Spinal cord (tissue), 10 donors: ENCODE results near the gene CRX. TPM values are rescaled to one million over a fixed set of nuclear protein-coding genes. Genes with fewer than 3 reads are reported as not detected.
A peak's percentile ranks its signal among the peaks of the same experiment; 100 is the strongest.
"Not testable (repeated sequence)": the region's sequence is repeated elsewhere in the genome, so short reads cannot be mapped to it uniquely, and the experiment has no call there.

ENCODE experiments used
- DNase-seq, 6 donors: peaks; one replicate each; pipeline versions ENCODE4 v3.0.0 to v3.0.0-alpha.2; 2013 to 2015; ENCODE audit warnings: low spot score in 6 of 6, low read depth in 4 of 6
- H3K27ac ChIP-seq: one replicate; pipeline ENCODE4 v1.5.1; 2013; ENCODE audit warnings: low read depth, low read length, control low read depth
- H3K27me3 ChIP-seq: one replicate; pipeline ENCODE4 v1.6.1; 2013; ENCODE audit warnings: low read length; ENCODE audit not compliant: control insufficient read depth, insufficient read depth
- H3K36me3 ChIP-seq: one replicate; pipeline ENCODE4 v1.6.1; 2013; ENCODE audit warnings: low read length; ENCODE audit not compliant: control insufficient read depth, insufficient read depth
- H3K4me1 ChIP-seq: one replicate; pipeline ENCODE4 v1.6.1; 2013; ENCODE audit warnings: low read length; ENCODE audit not compliant: control insufficient read depth, insufficient read depth
- H3K4me3 ChIP-seq: one replicate; pipeline ENCODE4 v1.5.1; 2013; ENCODE audit warnings: low read depth, low read length, control low read depth
- H3K9me3 ChIP-seq: one replicate; pipeline ENCODE4 v1.6.1; 2013; ENCODE audit warnings: low read length; ENCODE audit not compliant: control insufficient read depth, insufficient read depth
- WGBS: methylation state at CpG from one replicate; pipeline ENCODE4 v1.1.5; 2013; ENCODE audit warnings: missing lambda C conversion rate; ENCODE audit not compliant: insufficient coverage; 5-methylcytosine and 5-hydroxymethylcytosine counted together
- long read RNA-seq, 4 donors: transcript quantifications; one replicate each; lab custom pipeline, GENCODE V29; 2026
- polyA plus RNA-seq, 2 donors: library from polyadenylated mRNA; unstranded; fragments of 120-200 nt; gene quantifications; one replicate each; pipeline ENCODE4 v1.2.1, GENCODE V29; 2013; ENCODE audit not compliant: insufficient read length in 2 of 2
- total RNA-seq, 2 donors: library from RNA; depleted of rRNA in 1 of 2; stranded (reverse); fragments of 120-200 nt in 1 of 2; fragments of >200 nt in 1 of 2; gene quantifications; one replicate each; pipeline versions ENCODE4 v1.2.3 to v1.2.4, GENCODE V29; 2013 to 2014
- donor health status: healthy.

CRX gene
- total RNA-seq (under 1 TPM in 1 of 2 donors, not detected in 1; 0.17 TPM), polyA plus RNA-seq (under 1 TPM in 1 of 2 donors, not detected in 1; 0.18 TPM)
- long read RNA-seq, donor 1 = 0 reads
- long read RNA-seq, donor 2, partial matches to known transcripts = 0 of 1 reads
- long read RNA-seq, donor 2, other reads (novel, unspliced or antisense) = 0 of 1 reads
- long read RNA-seq, donor 3 = 0 reads
- long read RNA-seq, donor 4 = 0 reads

DNA sequence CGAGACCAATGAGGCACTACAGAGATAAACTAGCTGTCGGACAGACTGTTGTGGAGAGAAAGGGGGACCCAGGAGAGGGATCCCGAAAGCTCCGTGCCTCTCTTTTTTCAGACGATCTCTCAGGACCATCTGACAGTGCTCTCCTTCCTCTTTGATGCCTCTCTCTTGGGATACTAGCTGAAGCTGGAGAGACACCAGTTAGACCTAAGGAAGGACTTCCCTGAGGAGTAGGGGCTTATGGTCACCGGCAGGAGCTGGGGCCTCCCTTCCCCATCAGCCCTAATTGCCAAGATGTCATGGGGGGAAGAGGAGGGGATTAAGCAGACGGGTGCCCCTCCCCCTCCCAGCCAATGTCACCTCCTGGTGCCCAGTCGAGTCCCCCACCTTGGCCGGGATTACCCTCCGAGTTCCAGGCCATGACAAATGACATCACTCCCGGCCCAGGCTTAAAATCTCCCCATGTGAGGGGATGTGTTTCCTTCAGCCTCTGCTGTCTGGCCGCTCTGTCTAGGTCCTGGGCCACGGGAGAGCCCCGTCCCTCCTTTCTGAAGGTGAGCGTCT lies at the start of gene CRX:
CRX (plus strand) TSS at position 478 of the 561 bp plus-strand sequence. CDS start 12,507 bp downstream, outside the sequence.
- Histone ChIP-seq H3K4me1 (peaks cover 5% of the 10 kb centered on the region), H3K27ac (no peak within 1 kb of the TSS), H3K4me3 (no peak within 1 kb of the TSS), H3K36me3 (no peaks in the 10 kb centered on the region), H3K9me3 (no peaks in the 10 kb centered on the region), H3K27me3 (peaks cover 4% of the 10 kb centered on the region)
- no peak for DNase-seq
- WGBS = 64% methylated on average over 5 of the region's 15 CpGs

DNA sequence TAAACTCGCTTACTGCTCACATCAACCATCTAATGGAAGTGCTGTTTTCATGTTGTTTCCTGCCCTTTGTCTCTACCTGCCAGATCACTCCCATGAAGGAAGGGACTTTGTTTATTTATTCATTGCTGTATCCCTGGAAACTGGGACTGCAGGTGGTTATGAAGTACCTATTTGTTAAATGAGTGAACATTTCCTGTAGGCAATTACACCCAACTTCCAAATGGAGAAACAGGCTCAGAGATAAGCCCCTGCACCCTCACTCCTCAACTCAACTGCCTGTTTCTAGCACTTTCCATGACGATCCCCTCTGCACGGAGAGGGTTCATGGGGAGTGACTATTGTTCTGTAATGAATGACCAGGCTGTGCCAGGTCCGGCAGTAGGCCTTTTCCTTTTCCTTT lies 45.2 kb upstream of the CRX start:
- Histone ChIP-seq H3K9me3 (no peaks in the 10 kb centered on the region), H3K27me3 (no peaks in the 10 kb centered on the region), H3K4me3 (no peak overlapping the region), H3K36me3 (peaks cover 18% of the 10 kb centered on the region), H3K4me1 (peaks cover 65% of the 10 kb centered on the region), H3K27ac (peak overlapping the region; percentile 47)
- peak in 1 of 6 donors; percentile 16 for DNase-seq
- 25% methylated on average over 1 of the region's 4 CpGs for WGBS

DNA sequence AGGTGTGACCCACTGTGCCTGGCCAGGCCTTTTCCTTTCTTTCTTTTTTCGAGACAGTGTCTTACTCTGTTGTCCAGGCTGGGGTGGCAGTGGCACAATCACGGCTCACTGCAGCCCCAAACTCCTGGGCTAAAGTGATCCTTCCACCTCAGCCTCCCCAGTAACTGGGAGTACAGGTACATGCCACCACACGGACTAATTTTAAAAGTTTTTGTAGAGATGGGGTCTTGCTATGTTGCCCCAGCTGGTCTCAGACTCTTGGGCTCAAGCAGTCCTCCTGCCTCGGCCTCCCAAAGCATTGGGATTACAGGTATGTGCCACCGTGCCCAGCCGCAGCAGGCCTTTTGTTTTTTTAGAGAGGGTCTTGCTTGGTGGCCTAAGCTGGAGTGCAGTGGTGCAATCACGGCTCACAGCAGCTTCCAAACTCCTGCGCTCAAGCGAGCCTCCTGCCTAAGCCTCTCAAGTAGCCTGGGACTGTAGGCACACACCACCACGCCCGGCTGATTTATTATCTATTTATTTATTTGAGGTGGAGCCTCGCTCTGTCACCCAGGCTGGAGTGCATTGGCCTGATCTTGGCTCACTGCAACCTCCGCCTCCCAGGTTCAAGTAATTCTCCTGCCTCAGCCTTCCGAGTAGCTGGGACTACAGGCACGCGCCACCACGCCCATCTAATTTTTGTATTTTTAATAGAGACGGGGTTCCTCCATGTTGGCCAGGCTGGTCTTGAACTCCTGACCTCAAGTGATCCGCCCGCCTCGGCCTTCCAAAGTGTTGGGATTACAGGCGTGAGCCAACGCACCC lies 44.3 kb upstream of the CRX start:
- H3K27ac ChIP-seq = peak overlapping the region; percentile 98
- WGBS = no CpG with 5 or more reads among the region's 23 CpGs

DNA sequence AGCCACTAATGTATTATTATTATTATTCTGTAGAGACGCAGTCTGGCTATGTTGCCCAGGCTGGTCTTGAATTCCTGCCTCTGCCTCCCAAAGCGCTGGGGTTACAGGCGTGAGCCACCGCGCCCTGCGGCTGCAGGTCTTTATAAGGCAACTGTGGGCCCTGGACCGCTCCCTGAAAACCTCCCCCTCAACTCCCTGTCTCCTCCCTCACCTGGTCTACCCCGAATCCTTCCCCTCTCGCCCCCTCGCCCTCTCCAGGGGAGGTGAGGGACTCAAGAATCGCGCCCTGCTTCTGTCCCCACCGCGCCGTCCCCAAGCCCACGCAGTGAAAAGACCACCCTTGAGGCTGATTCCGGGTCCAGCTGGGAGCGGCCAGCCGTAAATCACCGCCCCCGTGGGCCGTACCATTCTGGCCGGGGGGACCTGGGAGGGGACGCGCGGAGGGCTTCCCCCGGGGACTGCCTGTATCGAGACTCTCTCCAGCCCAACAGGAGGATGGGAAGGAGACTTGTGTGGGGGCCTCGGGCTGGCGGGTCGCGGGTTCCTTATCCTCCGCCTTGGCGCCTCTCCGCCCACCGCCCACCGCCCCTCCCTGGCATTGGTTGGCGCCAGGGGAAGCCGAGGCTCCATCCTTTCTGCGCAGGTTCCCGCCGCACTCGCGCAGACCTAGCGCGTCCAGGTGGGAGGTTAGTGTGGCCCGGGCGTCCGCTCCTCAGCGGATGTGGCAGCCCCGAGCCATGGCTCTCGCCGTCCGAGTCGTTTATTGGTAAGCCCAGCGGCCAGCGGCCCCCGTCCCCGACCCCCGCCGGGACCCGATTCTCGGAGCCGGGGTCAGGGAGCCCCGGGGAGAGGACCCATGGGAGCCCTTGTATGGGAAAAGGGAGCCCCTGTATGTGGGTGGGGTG lies 43.4 kb upstream of the CRX start, which contains the start of gene SELENOW:
SELENOW (plus strand) TSS at position 655 of the 905 bp plus-strand sequence; CDS start at position 738, 83 bp downstream.
- Histone ChIP-seq H3K9me3 (no peaks in the 10 kb centered on the region), H3K27me3 (no peaks in the 10 kb centered on the region), H3K27ac (peak within 1 kb of the TSS; percentile 98), H3K4me3 (peak within 1 kb of the TSS; percentile 96), H3K4me1 (peaks cover 66% of the 10 kb centered on the region), H3K36me3 (peaks cover 34% of the 10 kb centered on the region)
- peak; percentile 74 to 96 (median 84) for DNase-seq
- 0% methylated on average over 63 of the region's 65 CpGs for WGBS

More for the DNA sequence above, 44.3 kb upstream of the CRX start:
- H3K4me1 ChIP-seq = peaks cover 69% of the 10 kb centered on the region
- H3K27me3 ChIP-seq, H3K9me3 ChIP-seq, DNase-seq: not testable (repeated sequence)
- peak overlapping the region; percentile 96 for H3K4me3 ChIP-seq
- H3K36me3 ChIP-seq = peaks cover 26% of the 10 kb centered on the region

DNA sequence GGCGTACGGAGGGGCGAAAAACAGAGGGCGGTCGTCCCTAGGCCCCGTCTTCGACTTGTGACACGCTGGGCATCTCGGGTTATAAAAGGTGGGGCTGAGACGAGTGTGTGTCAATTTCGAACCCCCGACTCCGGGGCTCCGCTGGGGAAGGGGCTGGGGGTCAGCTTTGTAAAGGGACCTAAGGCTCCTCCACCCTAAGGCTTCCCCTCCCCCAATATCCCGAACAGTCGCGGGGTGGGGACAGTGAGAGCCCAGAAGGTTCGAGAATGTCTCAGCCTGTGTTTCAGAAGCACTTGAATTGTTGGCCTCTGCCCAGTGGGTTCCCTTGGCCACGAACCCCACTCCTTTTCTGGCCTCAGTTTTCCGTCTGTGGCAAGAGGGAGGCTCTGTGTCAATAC lies 42.8 kb upstream of the CRX start:
- Histone ChIP-seq H3K9me3 (no peaks in the 10 kb centered on the region), H3K4me1 (peaks cover 59% of the 10 kb centered on the region), H3K27me3 (no peaks in the 10 kb centered on the region), H3K4me3 (peak overlapping the region; percentile 96), H3K36me3 (peaks cover 40% of the 10 kb centered on the region), H3K27ac (peak overlapping the region; percentile 98)
- peak in 2 of 6 donors; percentile 62 to 71 for DNase-seq
- WGBS = under 1% methylated on average over 17 of the region's 20 CpGs

DNA sequence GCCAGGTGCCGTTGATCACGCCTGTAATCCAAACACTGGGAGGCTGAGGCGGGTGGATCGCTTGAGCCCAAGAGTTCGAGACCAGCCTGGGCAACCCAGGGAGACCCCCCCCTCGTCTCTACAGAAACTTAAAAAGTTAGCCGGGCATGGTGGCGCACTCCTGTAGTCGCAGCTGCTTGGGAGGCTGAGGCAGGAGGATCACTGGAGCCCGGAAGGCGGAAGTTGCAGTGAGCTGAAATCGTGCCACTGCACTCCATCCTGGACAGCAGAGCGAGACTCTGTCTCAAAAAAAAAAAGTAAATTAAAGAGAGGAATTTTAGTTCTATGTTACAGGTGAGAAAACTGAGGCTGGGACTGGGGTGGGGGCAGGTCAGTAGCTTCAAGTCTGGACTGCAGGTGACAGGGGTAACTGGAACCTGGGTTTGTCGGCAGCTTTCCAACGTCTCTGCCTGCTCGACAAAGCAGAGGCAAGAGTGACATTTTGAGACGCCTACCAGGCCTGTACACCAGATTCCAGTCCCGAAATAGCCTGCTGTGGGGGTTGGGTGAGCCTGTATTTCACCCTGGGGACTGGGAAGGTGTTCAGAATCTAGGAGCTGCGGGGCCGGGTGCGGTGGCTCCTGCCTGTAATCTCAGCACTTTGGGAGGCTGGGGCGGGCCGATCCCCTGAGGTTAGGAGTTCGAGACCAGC lies 42.1 kb upstream of the CRX start:
- WGBS = 72% methylated on average over 19 of the region's 24 CpGs
- H3K27ac ChIP-seq = peak overlapping the region; percentile 98

DNA sequence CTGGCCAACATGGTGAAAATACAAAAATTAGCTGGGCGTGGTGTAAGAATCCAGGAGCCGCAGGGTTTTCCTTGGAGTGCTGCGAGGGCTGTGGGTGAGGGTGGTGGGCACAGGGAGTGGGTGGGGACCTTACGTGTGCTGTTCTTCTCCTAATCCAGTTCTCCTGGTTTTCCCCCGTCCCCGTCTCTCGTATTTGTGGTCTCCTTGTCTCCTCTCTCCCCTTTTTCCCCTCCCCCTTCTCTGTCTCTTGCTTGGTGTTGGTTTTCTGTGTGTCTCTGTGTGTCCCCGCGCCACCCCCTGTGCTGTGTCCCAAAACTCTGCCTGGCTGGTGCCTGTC lies 41.6 kb upstream of the CRX start:
- Histone ChIP-seq H3K27me3 (no peaks in the 10 kb centered on the region), H3K27ac (peak overlapping the region; percentile 98), H3K9me3 (no peaks in the 10 kb centered on the region), H3K4me1 (peaks cover 47% of the 10 kb centered on the region), H3K36me3 (peaks cover 52% of the 10 kb centered on the region), H3K4me3 (peak overlapping the region; percentile 96)
- WGBS = 100% methylated on average over 1 of the region's 9 CpGs
- DNase-seq = no peak

More for the DNA sequence above, 42.1 kb upstream of the CRX start:
- peaks cover 47% of the 10 kb centered on the region for H3K36me3 ChIP-seq
- no peak for DNase-seq
- peak overlapping the region; percentile 96 for H3K4me3 ChIP-seq
- H3K9me3 ChIP-seq = no peaks in the 10 kb centered on the region
- H3K27me3 ChIP-seq = no peaks in the 10 kb centered on the region
- H3K4me1 ChIP-seq = peaks cover 52% of the 10 kb centered on the region

DNA sequence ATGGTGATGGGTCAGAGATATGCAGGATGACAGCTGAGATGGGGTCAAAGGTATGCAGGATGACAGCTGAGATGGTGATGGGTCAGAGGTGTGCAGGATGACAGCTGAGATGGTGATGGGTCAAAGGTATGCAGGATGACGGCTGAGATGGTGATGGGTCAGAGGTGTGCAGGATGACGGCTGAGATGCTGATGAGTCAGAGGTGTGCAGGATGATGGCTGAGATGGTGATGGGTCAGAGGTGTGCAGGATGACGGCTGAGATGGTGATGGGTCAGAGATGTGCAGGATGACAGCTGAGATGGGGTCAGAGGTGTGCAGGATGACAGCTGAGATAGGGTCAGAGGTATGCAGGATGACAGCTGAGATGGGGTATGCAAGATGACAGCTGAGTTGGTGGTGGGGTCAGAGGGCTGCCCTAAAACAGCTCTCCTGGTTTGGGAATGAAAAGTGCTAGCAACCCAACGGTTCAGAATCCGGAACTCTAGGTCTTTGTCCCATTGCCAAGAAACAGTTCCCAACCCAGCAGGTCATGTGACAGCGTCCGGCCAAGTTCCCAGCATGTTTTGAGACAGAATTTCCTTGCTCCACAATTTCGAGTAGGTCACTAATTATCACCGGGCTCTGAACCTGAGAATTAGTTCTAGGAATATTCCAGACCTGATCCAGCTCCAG lies 40.0 kb upstream of the CRX start:
- Histone ChIP-seq H3K27ac (peak overlapping the region; percentile 47), H3K4me1 (peaks cover 46% of the 10 kb centered on the region), H3K9me3 (no peaks in the 10 kb centered on the region), H3K4me3 (no peak overlapping the region), H3K36me3 (peaks cover 67% of the 10 kb centered on the region), H3K27me3 (no peaks in the 10 kb centered on the region)
- DNase-seq = peak in 1 of 6 donors; percentile 32
- WGBS = 77% methylated on average over 7 of the region's 9 CpGs
